ENCODE results near the gene CCDC82. TPM values are rescaled to one million over a fixed set of nuclear protein-coding genes. Genes with fewer than 3 reads are reported as not detected.

CCDC82 gene
- total RNA-seq, 1 donor from 2014 or later, result 25.6 TPM

DNA sequence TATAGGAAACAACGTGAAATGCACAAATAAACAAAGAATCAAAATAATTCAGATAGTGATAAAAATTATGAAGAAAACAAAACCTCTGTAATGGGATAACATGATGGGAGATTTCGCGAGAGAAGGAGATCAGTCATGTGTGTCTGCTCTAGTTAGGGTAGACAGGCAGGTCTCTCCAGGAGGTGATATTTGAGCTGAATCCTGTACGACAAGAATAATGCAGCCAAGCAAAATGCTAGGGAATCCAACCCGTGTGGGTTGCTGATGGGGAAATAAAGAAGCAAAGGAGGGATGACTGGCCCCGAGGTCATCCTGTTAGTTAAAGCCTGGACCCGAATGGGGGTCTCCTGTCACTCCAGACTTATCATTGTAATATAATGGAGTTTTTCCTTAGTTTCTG, 62.8 kb downstream of the CCDC82 start:
- no peaks in the 10 kb centered on the region for H3K27me3 Mint-ChIP-seq (ENCODE audit: low read depth)
- peaks cover 73% of the 10 kb centered on the region for H3K4me1 Mint-ChIP-seq
- peak overlapping the region; percentile 59 for H3K27ac Mint-ChIP-seq
- peaks cover 4% of the 10 kb centered on the region for H3K9me3 Mint-ChIP-seq
- peaks cover 13% of the 10 kb centered on the region for H3K36me3 Mint-ChIP-seq
- no peak for TF ChIP-seq CTCF (IDR thresholded peaks at IDR 0.05; ENCODE audit: unreplicated experiment)
- H3K4me3 Mint-ChIP-seq, result no peak overlapping the region
- DNase-seq (ENCODE audit: low spot score in 2 of 2, unreplicated experiment in 2 of 2), result no peak

GRCh38 chr11:96324912-96325311, 64.8 kb downstream of the CCDC82 start:
- H3K9me3 Mint-ChIP-seq, result peaks cover 4% of the 10 kb centered on the region
- DNase-seq (ENCODE audit: low spot score in 2 of 2, unreplicated experiment in 2 of 2), result no peak
- peaks cover 81% of the 10 kb centered on the region for H3K4me1 Mint-ChIP-seq
- no peak overlapping the region for H3K4me3 Mint-ChIP-seq
- peak overlapping the region; percentile 95 for H3K27ac Mint-ChIP-seq
- no peaks in the 10 kb centered on the region for H3K27me3 Mint-ChIP-seq (ENCODE audit: low read depth)
- H3K36me3 Mint-ChIP-seq, result peaks cover 13% of the 10 kb centered on the region
- TF ChIP-seq CTCF (IDR thresholded peaks at IDR 0.05; ENCODE audit: unreplicated experiment), result no peak

DNA sequence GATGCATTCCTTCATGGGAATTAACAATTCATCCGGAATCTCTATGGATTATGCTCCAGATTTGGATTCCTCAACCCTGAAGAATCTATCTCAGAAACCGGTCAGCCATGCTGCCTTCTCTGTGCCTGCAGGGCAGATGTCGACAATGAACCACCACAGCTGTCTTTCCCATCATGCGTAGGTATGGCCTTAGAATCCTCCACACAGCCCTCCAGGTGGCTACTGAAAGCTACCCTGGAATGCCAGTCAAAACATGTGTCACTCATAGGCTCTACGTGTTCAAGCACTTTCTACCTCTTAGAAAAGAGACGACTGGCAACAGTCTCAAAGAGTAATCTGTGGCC, 66.1 kb downstream of the CCDC82 start:
- peaks cover 13% of the 10 kb centered on the region for H3K36me3 Mint-ChIP-seq
- DNase-seq (ENCODE audit: low spot score in 2 of 2, unreplicated experiment in 2 of 2), result no peak
- H3K27ac Mint-ChIP-seq, result peak overlapping the region; percentile 95
- H3K27me3 Mint-ChIP-seq (ENCODE audit: low read depth), result no peaks in the 10 kb centered on the region
- no peak overlapping the region for H3K4me3 Mint-ChIP-seq
- peaks cover 4% of the 10 kb centered on the region for H3K9me3 Mint-ChIP-seq
- H3K4me1 Mint-ChIP-seq, result peaks cover 79% of the 10 kb centered on the region
- no peak for TF ChIP-seq CTCF (IDR thresholded peaks at IDR 0.05; ENCODE audit: unreplicated experiment)

- H3K4me1 Mint-ChIP-seq, result peaks cover 80% of the 10 kb centered on the region
- H3K27ac Mint-ChIP-seq, result peak overlapping the region; percentile 95
Observed at GRCh38 chr11:96322775-96323641, 66.7 kb downstream of the CCDC82 start.

GRCh38 chr11:96321091-96321490, 68.6 kb downstream of the CCDC82 start:
- no peak for TF ChIP-seq CTCF (IDR thresholded peaks at IDR 0.05; ENCODE audit: unreplicated experiment)

More at GRCh38 chr11:96322775-96323641, 66.7 kb downstream of the CCDC82 start:
- no peak overlapping the region for H3K4me3 Mint-ChIP-seq
- no peak for DNase-seq (ENCODE audit: low spot score in 2 of 2, unreplicated experiment in 2 of 2)
- TF ChIP-seq CTCF (IDR thresholded peaks at IDR 0.05; ENCODE audit: unreplicated experiment), result no peak
- peaks cover 13% of the 10 kb centered on the region for H3K36me3 Mint-ChIP-seq
- H3K9me3 Mint-ChIP-seq, result peaks cover 4% of the 10 kb centered on the region
- H3K27me3 Mint-ChIP-seq (ENCODE audit: low read depth), result no peaks in the 10 kb centered on the region

More at GRCh38 chr11:96321091-96321490, 68.6 kb downstream of the CCDC82 start:
- Mint-ChIP-seq H3K4me1 (peaks cover 93% of the 10 kb centered on the region), H3K27ac (peak overlapping the region; percentile 66), H3K36me3 (peaks cover 13% of the 10 kb centered on the region), H3K4me3 (no peak overlapping the region), H3K9me3 (peaks cover 4% of the 10 kb centered on the region), H3K27me3 (ENCODE audit: low read depth) (no peaks in the 10 kb centered on the region)
- no peak for DNase-seq (ENCODE audit: low spot score in 2 of 2, unreplicated experiment in 2 of 2)
